Neural cell (in vitro differentiated cells): ENCODE measurements around the gene TICRR. TPM values are rescaled to one million over a fixed set of nuclear protein-coding genes. Genes with fewer than 3 reads are reported as not detected.

Source experiments
- H2AFZ ChIP-seq: fragments of 200-600, 300-800 bp; sonication (generic), shearing (Covaris generic); 2 replicates; pipeline ENCODE4 v1.6.0; 2014; ENCODE audit warnings: low read depth, mild to moderate bottlenecking, antibody characterized with exemption, low read length, moderate library complexity
- H3F3A ChIP-seq: fragments of 200-600 bp; shearing (Covaris generic); 2 replicates; pipeline ENCODE4 v1.6.1; 2016; ENCODE audit warnings: mild to moderate bottlenecking, moderate library complexity, mixed read lengths, antibody characterized with exemption, low read length; ENCODE audit not compliant: insufficient read depth, poor library complexity, severe bottlenecking
- H3K27ac ChIP-seq: fragments of 200-600, 300-800 bp; sonication (generic), shearing (Covaris generic); 2 replicates; pipeline ENCODE4 v1.5.1; 2014; ENCODE audit warnings: mild to moderate bottlenecking, low read length, moderate library complexity
- H3K27me3 ChIP-seq: fragments of 300-800, 200-600 bp; sonication (generic), shearing (Covaris generic); 2 replicates; pipeline ENCODE4 v1.6.0; 2014; ENCODE audit warnings: mild to moderate bottlenecking, low read depth, low read length, moderate library complexity; ENCODE audit not compliant: insufficient read depth
- H3K36me3 ChIP-seq: fragments of 300-800, 200-600 bp; sonication (generic), shearing (Covaris generic); 2 replicates; pipeline ENCODE4 v1.5.1; 2014; ENCODE audit warnings: mild to moderate bottlenecking, antibody characterized with exemption, low read length, moderate library complexity; ENCODE audit not compliant: insufficient read depth
- H3K4me2 ChIP-seq: fragments of 300-800, 200-600 bp; sonication (generic), shearing (Covaris generic); 2 replicates; pipeline ENCODE4 v1.6.0; 2014; ENCODE audit warnings: mild to moderate bottlenecking, low read length
- H3K4me3 ChIP-seq: fragments of 300-800, 200-600 bp; sonication (generic), shearing (Covaris generic); 2 replicates; pipeline ENCODE4 v1.5.1; 2014; ENCODE audit warnings: mild to moderate bottlenecking, low read length, moderate library complexity
- H3K79me2 ChIP-seq: fragments of 200-600 bp; shearing (Covaris generic); replicated peaks from 2 replicates; pipeline ENCODE4 v1.6.0; 2014; ENCODE audit warnings: mild to moderate bottlenecking, low read length, moderate library complexity; ENCODE audit not compliant: insufficient read depth
- H3K9ac ChIP-seq: fragments of 300-800, 200-600 bp; sonication (generic), shearing (Covaris generic); 2 replicates; pipeline ENCODE4 v1.6.1; 2016; ENCODE audit warnings: mild to moderate bottlenecking, low read length, mixed read lengths
- H3K9me2 ChIP-seq: fragments of 200-600 bp; shearing (Covaris generic); 2 replicates; pipeline ENCODE4 v1.6.1; 2016; ENCODE audit warnings: mild to moderate bottlenecking, low read length, mixed read lengths; ENCODE audit not compliant: insufficient read depth
- H3K9me3 ChIP-seq: fragments of 200-600, 300-800 bp; sonication (generic), shearing (Covaris generic); 2 replicates; pipeline ENCODE4 v1.6.1; 2016; ENCODE audit warnings: mild to moderate bottlenecking, mixed run types, low read length, moderate library complexity, mixed read lengths
- H4K20me1 ChIP-seq: fragments of 200-600 bp; shearing (Covaris generic); 2 replicates; pipeline ENCODE4 v1.6.1; 2016; ENCODE audit warnings: mild to moderate bottlenecking, mixed run types; ENCODE audit not compliant: insufficient read depth
- EP300 ChIP-seq: fragments of 450-650 bp; conservative IDR thresholded peaks from 2 replicates; pipeline ENCODE4 v1.6.1; 2014; ENCODE audit warnings: antibody characterized with exemption, mild to moderate bottlenecking, moderate library complexity; ENCODE audit not compliant: poor library complexity, severe bottlenecking
- EZH2 ChIP-seq: fragments of 200-600, 300-800 bp; shearing (Covaris generic), sonication (generic); IDR thresholded peaks from 2 replicates; pipeline ENCODE4 v1.6.1; 2014; ENCODE audit warnings: antibody characterized with exemption, low read length, borderline replicate concordance, mild to moderate bottlenecking; ENCODE audit not compliant: insufficient read depth, poor library complexity, severe bottlenecking
- MXI1 ChIP-seq: fragments of 450-650 bp; conservative IDR thresholded peaks from 2 replicates; pipeline ENCODE4 v1.6.1; 2014; ENCODE audit warnings: antibody characterized with exemption, mild to moderate bottlenecking; ENCODE audit not compliant: poor library complexity, severe bottlenecking
- POLR2AphosphoS5 ChIP-seq: IDR thresholded peaks from 2 replicates; pipeline ENCODE4 v1.6.1; 2012
- RAD21 ChIP-seq: fragments of 450-650 bp; conservative IDR thresholded peaks from 2 replicates; pipeline ENCODE4 v1.6.1; 2014; ENCODE audit warnings: antibody characterized with exemption, mild to moderate bottlenecking, moderate library complexity
- SMC3 ChIP-seq: fragments of 450-650 bp; conservative IDR thresholded peaks from 2 replicates; pipeline ENCODE4 v1.6.1; 2014; ENCODE audit warnings: antibody characterized with exemption, mild to moderate bottlenecking, moderate library complexity; ENCODE audit not compliant: poor library complexity
- TAF1 ChIP-seq: IDR thresholded peaks from 2 replicates; pipeline ENCODE4 v1.6.1; 2012; ENCODE audit warnings: low read depth
- polyA plus RNA-seq: library from polyadenylated mRNA; depleted of rRNA; stranded (reverse); fragments of >200 nt; gene quantifications from 2 replicates; pipeline ENCODE4 v1.2.3, GENCODE V29; 2014
- TF ChIP-seq, protein P1 (sequence below): IDR thresholded peaks from 2 replicates; pipeline ENCODE4 v1.6.1; 2012; ENCODE audit warnings: borderline replicate concordance

Gene TICRR
- polyA plus RNA-seq, 1 donor from 2014 or later: 0.36 TPM

DNA sequence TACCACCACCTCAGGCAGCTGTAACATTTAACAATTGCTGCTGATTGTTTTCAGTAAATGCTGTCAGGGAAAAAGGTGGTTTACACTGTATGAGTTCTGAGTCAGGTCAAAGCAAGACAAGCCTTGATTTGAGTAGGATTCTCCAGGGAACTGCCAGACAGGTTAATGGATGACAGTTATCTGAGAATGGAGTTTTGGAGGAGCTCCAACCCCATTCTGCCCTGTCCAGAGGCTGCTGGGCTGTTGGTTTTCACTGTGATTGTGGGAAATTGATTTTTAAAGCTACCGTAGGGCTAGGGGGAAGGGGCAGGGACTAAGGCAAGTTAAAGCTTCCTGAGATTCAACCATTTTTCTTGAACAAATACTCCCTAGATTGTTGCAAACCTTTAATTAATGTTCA is 39.9 kb downstream of the TICRR start:
- Histone ChIP-seq H3K9ac (no peak overlapping the region), H3K79me2 (no peaks in the 10 kb centered on the region), H3K4me3 (no peak overlapping the region), H3K4me2 (no peak overlapping the region), H4K20me1 (no peaks in the 10 kb centered on the region), H3K9me2 (no peaks in the 10 kb centered on the region), H3K27ac (no peak overlapping the region), H3K27me3 (no peaks in the 10 kb centered on the region), H2AFZ (no peak overlapping the region), H3K9me3 (no peaks in the 10 kb centered on the region), H3K36me3 (no peaks in the 10 kb centered on the region), H3F3A (no peaks in the 10 kb centered on the region)
- no peak for TF ChIP-seq RAD21

DNA sequence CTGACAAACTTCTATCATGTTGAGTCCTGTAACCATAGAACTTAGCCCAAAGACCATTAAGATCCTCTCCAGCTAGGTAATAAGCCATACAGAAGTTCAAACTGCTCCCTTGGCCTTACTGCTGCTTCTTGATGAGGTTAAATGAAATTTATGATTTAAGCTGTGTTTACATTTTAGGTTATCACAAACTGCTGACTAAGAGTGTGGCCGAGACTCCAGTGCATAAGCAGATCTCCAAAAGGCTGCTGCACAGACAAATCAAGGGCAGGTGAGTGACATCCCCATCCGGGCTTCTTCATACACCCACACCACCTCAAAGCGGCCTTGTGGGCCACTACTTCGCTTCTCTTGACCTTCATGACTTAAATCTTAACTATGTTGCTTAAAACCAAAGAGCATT is 41.0 kb downstream of the TICRR start:
- Histone ChIP-seq H4K20me1 (no peaks in the 10 kb centered on the region), H3K9ac (no peak overlapping the region), H3F3A (no peaks in the 10 kb centered on the region), H3K27ac (no peak overlapping the region), H3K9me3 (no peaks in the 10 kb centered on the region), H3K79me2 (no peaks in the 10 kb centered on the region), H3K9me2 (no peaks in the 10 kb centered on the region), H3K4me2 (no peak overlapping the region), H3K4me3 (no peak overlapping the region), H2AFZ (no peak overlapping the region), H3K27me3 (no peaks in the 10 kb centered on the region), H3K36me3 (no peaks in the 10 kb centered on the region)
- no peak for TF ChIP-seq SMC3
- TF ChIP-seq, protein P1, sequence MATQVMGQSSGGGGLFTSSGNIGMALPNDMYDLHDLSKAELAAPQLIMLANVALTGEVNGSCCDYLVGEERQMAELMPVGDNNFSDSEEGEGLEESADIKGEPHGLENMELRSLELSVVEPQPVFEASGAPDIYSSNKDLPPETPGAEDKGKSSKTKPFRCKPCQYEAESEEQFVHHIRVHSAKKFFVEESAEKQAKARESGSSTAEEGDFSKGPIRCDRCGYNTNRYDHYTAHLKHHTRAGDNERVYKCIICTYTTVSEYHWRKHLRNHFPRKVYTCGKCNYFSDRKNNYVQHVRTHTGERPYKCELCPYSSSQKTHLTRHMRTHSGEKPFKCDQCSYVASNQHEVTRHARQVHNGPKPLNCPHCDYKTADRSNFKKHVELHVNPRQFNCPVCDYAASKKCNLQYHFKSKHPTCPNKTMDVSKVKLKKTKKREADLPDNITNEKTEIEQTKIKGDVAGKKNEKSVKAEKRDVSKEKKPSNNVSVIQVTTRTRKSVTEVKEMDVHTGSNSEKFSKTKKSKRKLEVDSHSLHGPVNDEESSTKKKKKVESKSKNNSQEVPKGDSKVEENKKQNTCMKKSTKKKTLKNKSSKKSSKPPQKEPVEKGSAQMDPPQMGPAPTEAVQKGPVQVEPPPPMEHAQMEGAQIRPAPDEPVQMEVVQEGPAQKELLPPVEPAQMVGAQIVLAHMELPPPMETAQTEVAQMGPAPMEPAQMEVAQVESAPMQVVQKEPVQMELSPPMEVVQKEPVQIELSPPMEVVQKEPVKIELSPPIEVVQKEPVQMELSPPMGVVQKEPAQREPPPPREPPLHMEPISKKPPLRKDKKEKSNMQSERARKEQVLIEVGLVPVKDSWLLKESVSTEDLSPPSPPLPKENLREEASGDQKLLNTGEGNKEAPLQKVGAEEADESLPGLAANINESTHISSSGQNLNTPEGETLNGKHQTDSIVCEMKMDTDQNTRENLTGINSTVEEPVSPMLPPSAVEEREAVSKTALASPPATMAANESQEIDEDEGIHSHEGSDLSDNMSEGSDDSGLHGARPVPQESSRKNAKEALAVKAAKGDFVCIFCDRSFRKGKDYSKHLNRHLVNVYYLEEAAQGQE: no peak
- TF ChIP-seq POLR2AphosphoS5: no peak
- TF ChIP-seq EP300: no peak
- TF ChIP-seq RAD21: no peak
- TF ChIP-seq EZH2: no peak

DNA sequence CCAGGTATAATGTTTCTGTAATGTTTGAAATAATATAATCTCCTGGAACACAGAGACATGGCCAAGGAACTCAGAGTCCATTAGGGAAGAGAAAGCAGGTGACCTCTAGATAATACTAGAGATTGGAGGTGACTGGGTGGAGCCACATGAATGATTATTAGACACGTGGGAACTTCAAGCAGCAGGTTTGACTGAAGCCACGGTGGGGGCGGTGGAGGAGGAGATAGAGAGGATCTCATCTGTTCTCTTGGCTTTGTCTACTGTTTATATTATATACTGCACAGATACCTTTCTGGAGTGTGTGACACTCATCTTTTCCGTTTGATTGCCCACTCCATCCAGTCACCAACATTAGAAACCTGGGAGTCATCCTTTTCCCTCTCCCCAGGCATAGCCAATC is 46.3 kb downstream of the TICRR start:
- no peaks in the 10 kb centered on the region for H3F3A ChIP-seq
- H3K4me3 ChIP-seq: no peak overlapping the region
- H3K9me3 ChIP-seq: no peaks in the 10 kb centered on the region
- no peak for TF ChIP-seq EP300
- TF ChIP-seq, protein P1: no peak
- TF ChIP-seq SMC3: no peak
- no peak for TF ChIP-seq POLR2AphosphoS5
- no peak for TF ChIP-seq TAF1
- no peak for TF ChIP-seq EZH2
- TF ChIP-seq RAD21: no peak
- no peak for TF ChIP-seq MXI1
- H2AFZ ChIP-seq: no peak overlapping the region
- H3K36me3 ChIP-seq: no peaks in the 10 kb centered on the region
- H4K20me1 ChIP-seq: no peaks in the 10 kb centered on the region
- H3K4me2 ChIP-seq: no peak overlapping the region
- no peaks in the 10 kb centered on the region for H3K79me2 ChIP-seq
- no peaks in the 10 kb centered on the region for H3K27me3 ChIP-seq
- no peak overlapping the region for H3K27ac ChIP-seq
- no peak overlapping the region for H3K9ac ChIP-seq
- H3K9me2 ChIP-seq: no peaks in the 10 kb centered on the region
